Nephron progenitor cell (in vitro differentiated cells): Measurements from ENCODE around the gene ZDHHC15.
"Not testable (repeated sequence)": the region's sequence is repeated elsewhere in the genome, so short reads cannot be mapped to it uniquely, and the experiment has no call there.

Experiments
- DNase-seq: peaks from one replicate; pipeline ENCODE4 v3.0.0; 2021
- H3K27ac Mint-ChIP-seq: 2 replicates; pipeline ENCODE4 v1.8.0; 2021; ENCODE audit warnings: mild to moderate bottlenecking, moderate library complexity, mixed read lengths
- H3K27me3 Mint-ChIP-seq: 2 replicates; pipeline ENCODE4 v1.8.0; 2021; ENCODE audit warnings: mild to moderate bottlenecking, low read depth, mixed read lengths; ENCODE audit not compliant: poor library complexity
- H3K36me3 Mint-ChIP-seq: 2 replicates; pipeline ENCODE4 v1.8.0; 2021; ENCODE audit warnings: low read depth, mixed read lengths
- H3K4me1 Mint-ChIP-seq: 2 replicates; pipeline ENCODE4 v1.8.0; 2021; ENCODE audit warnings: mixed read lengths
- H3K4me3 Mint-ChIP-seq: 2 replicates; pipeline ENCODE4 v1.8.0; 2021; ENCODE audit warnings: mild to moderate bottlenecking, moderate library complexity, mixed read lengths
- H3K9me3 Mint-ChIP-seq: 2 replicates; pipeline ENCODE4 v1.8.0; 2021; ENCODE audit warnings: mild to moderate bottlenecking, moderate library complexity, mixed read lengths
- TF ChIP-seq, protein P1 (sequence below): fragments of 200-600 bp; sonication (generic); IDR thresholded peaks from 2 replicates; pipeline ENCODE4 v1.5.0; 2021; ENCODE audit warnings: antibody characterized with exemption

ZDHHC15 gene

DNA sequence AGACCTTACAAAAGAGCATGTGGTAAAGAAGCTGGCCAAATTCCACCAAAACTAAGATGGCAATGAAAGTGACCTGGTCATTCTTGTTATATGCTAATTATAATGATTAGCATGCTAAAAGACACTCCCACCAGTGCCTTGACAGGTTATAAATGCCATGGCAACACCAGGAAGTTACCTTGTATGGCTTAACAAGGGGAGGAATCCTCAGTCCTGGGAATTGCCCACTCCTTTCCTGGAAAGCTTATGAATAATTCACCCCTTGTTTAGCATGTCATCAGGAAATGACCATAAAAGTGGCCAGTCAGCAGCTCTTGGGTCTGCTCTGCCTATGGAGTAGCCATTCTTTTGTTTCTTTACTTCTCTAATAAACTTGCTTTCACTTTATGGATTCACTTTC is 161.0 kb downstream of the ZDHHC15 start:
- H3K27me3 Mint-ChIP-seq: peaks cover 5% of the 10 kb centered on the region
- H3K4me1 Mint-ChIP-seq: no peaks in the 10 kb centered on the region
- TF ChIP-seq, protein P1, sequence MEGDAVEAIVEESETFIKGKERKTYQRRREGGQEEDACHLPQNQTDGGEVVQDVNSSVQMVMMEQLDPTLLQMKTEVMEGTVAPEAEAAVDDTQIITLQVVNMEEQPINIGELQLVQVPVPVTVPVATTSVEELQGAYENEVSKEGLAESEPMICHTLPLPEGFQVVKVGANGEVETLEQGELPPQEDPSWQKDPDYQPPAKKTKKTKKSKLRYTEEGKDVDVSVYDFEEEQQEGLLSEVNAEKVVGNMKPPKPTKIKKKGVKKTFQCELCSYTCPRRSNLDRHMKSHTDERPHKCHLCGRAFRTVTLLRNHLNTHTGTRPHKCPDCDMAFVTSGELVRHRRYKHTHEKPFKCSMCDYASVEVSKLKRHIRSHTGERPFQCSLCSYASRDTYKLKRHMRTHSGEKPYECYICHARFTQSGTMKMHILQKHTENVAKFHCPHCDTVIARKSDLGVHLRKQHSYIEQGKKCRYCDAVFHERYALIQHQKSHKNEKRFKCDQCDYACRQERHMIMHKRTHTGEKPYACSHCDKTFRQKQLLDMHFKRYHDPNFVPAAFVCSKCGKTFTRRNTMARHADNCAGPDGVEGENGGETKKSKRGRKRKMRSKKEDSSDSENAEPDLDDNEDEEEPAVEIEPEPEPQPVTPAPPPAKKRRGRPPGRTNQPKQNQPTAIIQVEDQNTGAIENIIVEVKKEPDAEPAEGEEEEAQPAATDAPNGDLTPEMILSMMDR: no peak
- H3K4me3 Mint-ChIP-seq: no peak overlapping the region
- no peak overlapping the region for H3K27ac Mint-ChIP-seq
- no peak for DNase-seq
- peaks cover 58% of the 10 kb centered on the region for H3K9me3 Mint-ChIP-seq
- peaks cover 7% of the 10 kb centered on the region for H3K36me3 Mint-ChIP-seq

DNA sequence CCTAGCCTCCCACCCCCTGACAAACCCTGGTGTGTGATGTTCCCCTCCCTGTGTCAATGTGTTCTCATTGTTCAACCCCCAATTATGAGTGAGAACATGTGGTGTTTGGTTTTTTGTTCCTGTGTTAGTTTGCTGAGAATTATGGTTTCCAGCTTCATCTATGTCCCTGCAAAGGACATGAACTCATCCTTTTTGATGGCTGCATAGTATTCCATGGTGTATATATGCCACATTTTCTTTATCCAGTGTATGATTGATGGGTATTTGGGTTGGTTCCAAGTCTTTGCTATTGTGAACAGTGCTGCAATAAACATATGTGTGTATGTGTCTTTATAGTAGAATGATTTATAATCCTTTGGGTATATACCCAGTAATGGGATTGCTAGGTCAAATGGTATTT is 174.2 kb downstream of the ZDHHC15 start:
- not testable (repeated sequence) for H3K36me3 Mint-ChIP-seq, H3K27ac Mint-ChIP-seq, H3K27me3 Mint-ChIP-seq, DNase-seq, H3K4me1 Mint-ChIP-seq, H3K4me3 Mint-ChIP-seq
- H3K9me3 Mint-ChIP-seq: peaks cover 95% of the 10 kb centered on the region

DNA sequence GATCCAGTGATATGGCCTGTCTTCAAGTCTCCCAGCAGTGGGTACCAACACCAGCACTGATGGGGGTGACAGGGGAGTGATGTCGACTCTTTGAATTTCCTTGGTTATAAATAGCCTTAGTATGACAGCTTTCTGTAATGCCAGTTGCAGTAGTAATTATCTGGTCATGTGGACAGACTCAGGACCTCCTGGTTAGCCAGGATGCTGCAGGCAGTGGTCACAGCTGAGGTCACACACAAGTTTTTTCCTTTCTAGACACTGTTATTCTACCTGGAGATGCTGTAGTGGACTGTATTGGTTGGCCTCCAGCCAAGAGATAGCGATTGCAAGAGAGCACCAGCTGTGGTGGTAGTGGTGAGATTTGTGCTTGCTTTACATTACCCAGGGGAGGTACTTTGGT is 185.3 kb downstream of the ZDHHC15 start:
- no peak overlapping the region for H3K27ac Mint-ChIP-seq
- H3K36me3 Mint-ChIP-seq: peaks cover 31% of the 10 kb centered on the region
- peaks cover 2% of the 10 kb centered on the region for H3K27me3 Mint-ChIP-seq
- H3K9me3 Mint-ChIP-seq: peaks cover 49% of the 10 kb centered on the region
- no peaks in the 10 kb centered on the region for H3K4me1 Mint-ChIP-seq
- TF ChIP-seq, protein P1: no peak
- DNase-seq: no peak
- no peak overlapping the region for H3K4me3 Mint-ChIP-seq

DNA sequence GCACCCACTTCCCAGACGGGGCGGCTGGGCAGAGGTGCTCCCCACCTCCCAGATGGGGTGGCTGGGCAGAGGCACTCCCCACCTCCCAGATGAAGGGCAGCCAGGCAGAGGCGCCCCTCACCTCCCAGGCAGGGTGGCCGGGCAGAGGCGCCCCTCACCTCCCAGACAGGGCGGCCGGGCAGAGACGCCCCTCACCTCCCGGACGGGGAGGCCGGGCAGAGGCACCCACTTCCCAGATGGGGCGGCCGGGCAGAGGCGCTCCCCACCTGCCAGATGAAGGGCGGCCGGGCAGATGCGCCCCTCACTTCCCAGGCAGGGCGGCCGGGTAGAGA is 187.7 kb downstream of the ZDHHC15 start:
- DNase-seq: no peak
- Mint-ChIP-seq H3K27me3 (no peaks in the 10 kb centered on the region), H3K36me3 (peaks cover 56% of the 10 kb centered on the region), H3K4me3 (no peak overlapping the region), H3K4me1 (no peaks in the 10 kb centered on the region), H3K9me3 (peaks cover 68% of the 10 kb centered on the region), H3K27ac (no peak overlapping the region)
- TF ChIP-seq, protein P1: no peak

DNA sequence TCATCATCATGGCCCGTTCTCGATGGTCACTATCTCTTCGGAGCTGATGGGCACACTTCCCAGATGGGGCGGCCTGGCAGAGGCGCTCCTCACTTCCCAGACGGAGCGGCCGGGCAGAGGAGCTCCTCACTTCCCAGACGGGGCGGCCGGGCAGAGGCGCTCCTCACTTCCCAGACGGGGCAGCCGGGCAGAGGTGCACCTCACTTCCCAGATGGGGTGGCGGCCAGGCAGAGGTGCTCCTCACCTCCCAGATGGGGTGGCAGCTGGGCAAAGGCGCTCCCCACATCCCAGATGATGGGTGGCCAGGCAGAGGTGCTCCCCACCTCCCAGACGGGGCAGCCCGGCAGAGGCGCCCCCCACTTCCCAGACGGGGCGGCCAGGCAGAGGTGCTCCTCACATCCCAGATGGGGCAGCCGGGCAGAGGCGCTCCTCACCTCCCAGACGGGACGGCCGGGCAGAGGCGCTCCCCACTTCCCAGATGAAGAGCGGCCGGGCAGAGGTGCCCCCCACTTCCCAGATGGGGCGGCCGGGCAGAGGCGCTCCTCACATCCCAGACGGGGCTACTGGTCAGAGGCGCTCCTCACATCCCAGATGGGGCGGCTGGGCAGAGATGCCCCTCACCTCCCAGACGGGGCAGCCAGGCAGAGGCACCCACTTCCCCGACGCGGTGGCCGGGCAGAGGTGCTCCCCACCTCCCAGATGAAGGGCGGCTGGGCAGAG is 188.3 kb downstream of the ZDHHC15 start:
- peaks cover 73% of the 10 kb centered on the region for H3K9me3 Mint-ChIP-seq
- not testable (repeated sequence) for H3K27ac Mint-ChIP-seq, DNase-seq, H3K4me3 Mint-ChIP-seq, H3K27me3 Mint-ChIP-seq, H3K4me1 Mint-ChIP-seq
- H3K36me3 Mint-ChIP-seq: peaks cover 61% of the 10 kb centered on the region

DNA sequence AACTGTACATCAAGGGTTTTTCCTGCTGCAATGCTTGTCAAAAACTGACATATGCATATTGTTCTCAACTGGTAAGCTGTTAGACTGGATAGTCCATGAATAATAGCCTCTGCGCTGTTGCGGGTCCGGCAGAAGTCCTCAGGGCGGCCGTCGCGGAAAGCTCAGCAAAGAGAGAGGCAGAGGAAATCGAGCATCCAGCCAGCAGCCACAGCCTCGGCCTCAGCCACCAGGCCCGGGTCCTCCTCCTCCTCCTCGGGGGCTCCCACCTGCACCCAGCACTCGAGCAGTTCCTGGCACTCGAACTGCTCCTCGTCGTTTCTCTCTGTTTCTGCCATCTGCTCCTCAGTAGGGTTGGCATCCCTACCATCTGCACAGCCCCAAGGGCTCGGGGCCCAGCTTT is 195.2 kb downstream of the ZDHHC15 start:
- Mint-ChIP-seq H3K4me1 (no peaks in the 10 kb centered on the region), H3K4me3 (no peak overlapping the region), H3K9me3 (peaks cover 78% of the 10 kb centered on the region), H3K27ac (no peak overlapping the region), H3K36me3 (peaks cover 83% of the 10 kb centered on the region), H3K27me3 (no peaks in the 10 kb centered on the region)
- TF ChIP-seq, protein P1: no peak
- DNase-seq: no peak
